Esophagus muscularis mucosa (tissue), 4 donors: ENCODE measurements around the gene ESRRG. TPM values are rescaled to one million over a fixed set of nuclear protein-coding genes. Genes with fewer than 3 reads are reported as not detected.
A peak's percentile ranks its signal among the peaks of the same experiment; 100 is the strongest.

Experiments used
- DNase-seq: peaks from one replicate; pipeline ENCODE4 v3.0.0-alpha.2; 2017; ENCODE audit errors: extremely low spot score
- H3K27ac ChIP-seq, 4 donors: fragments of 200-600 bp; sonication (generic); replicated peaks in 1 of 4; 1 replicate in 3 of 4; 2 replicates in 1 of 4; pipeline ENCODE4 v1.5.1; 2016 to 2019; ENCODE audit warnings: mild to moderate bottlenecking in 1 of 4
- H3K27me3 ChIP-seq, 4 donors: fragments of 200-600 bp; sonication (generic); one replicate each; pipeline versions ENCODE4 v1.5.1 to v1.6.0; 2016 to 2019
- H3K36me3 ChIP-seq, 4 donors: fragments of 200-600 bp; sonication (generic); one replicate each; pipeline ENCODE4 v1.5.1; 2016 to 2019
- H3K4me1 ChIP-seq, 4 donors: fragments of 200-600 bp; sonication (generic); one replicate each; pipeline ENCODE4 v1.5.1; 2016 to 2019
- H3K4me3 ChIP-seq, 4 donors: fragments of 200-600 bp; sonication (generic); 1 replicate in 2 of 4; 2 replicates in 2 of 4; pipeline ENCODE4 v1.5.1; 2016 to 2019; ENCODE audit warnings: mild to moderate bottlenecking in 4 of 4, moderate library complexity in 1 of 4
- H3K9me3 ChIP-seq, 4 donors: fragments of 200-600 bp; sonication (generic); 1 replicate in 3 of 4; 2 replicates in 1 of 4; pipeline ENCODE4 v1.5.1; 2016 to 2019
- CTCF ChIP-seq, 3 experiments: fragments of 200-600 bp in 2 of 3; fragments of 450-650 bp in 1 of 3; sonication (generic) in 2 of 3; IDR thresholded peaks; one replicate each; pipeline ENCODE4 v1.5.1; 2017 to 2019; ENCODE audit warnings: antibody characterized with exemption in 3 of 3, mild to moderate bottlenecking in 2 of 3, moderate library complexity in 1 of 3
- EP300 ChIP-seq: sonication (generic); formaldehyde crosslinking; IDR thresholded peaks from one replicate; pipeline ENCODE4 v1.6.1; 2017; ENCODE audit warnings: antibody characterized with exemption
- POLR2A ChIP-seq: fragments of 450-650 bp; IDR thresholded peaks from one replicate; pipeline ENCODE4 v1.6.1; 2017; ENCODE audit warnings: antibody characterized with exemption, moderate library complexity, mild to moderate bottlenecking, low read depth
- POLR2AphosphoS5 ChIP-seq, 2 donors: sonication (generic); formaldehyde crosslinking; IDR thresholded peaks; one replicate each; pipeline ENCODE4 v1.6.1; 2017; ENCODE audit warnings: antibody characterized with exemption in 2 of 2
- WGBS: methylation state at CpG from one replicate; pipeline ENCODE4 v1.1.5; 2018; 5-methylcytosine and 5-hydroxymethylcytosine counted together
- intact Hi-C: fragments of 100-400 bp; cut with DNase I; formaldehyde crosslinking; loops from one replicate; pipeline ENCODE4 v1.15.1; 2023
- total RNA-seq, 4 donors: library from RNA; depleted of rRNA; stranded (reverse); fragments of >200 nt; gene quantifications; one replicate each; pipeline versions ENCODE4 v1.1.0 to v1.2.1, GENCODE V29; 2016

The ESRRG gene
- total RNA-seq, 4 donors from 2014 or later = 3.4 to 7.8 (median 5.7) TPM

DNA sequence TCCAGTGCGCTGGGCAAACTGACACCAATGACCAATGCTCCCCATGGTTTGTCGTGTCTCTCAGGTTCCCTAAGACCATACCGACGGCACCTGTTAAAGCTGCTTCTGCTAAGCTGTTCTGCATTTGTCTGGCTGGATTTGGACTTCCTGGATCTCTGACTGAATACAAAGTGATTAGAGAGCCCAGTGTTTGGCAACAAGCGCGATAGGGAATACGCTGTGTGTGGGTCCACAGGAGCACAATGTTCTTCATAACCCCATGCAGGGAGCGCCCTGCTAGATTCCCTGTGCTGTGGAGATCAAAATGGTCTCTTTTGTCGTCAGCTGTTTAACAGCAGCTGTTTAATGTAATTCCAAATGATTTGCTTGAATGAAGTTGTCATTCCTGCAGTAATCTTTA is 26.0 kb upstream of the ESRRG start:
- peaks cover 5 to 25% (median 24%) of the 10 kb centered on the region in 4 donors for H3K4me1 ChIP-seq
- no peak for TF ChIP-seq EP300
- TF ChIP-seq CTCF (IDR thresholded peaks at IDR 0.05) = no peak
- TF ChIP-seq POLR2A = no peak
- no peak for TF ChIP-seq POLR2AphosphoS5 (IDR thresholded peaks at IDR 0.05)
- no peaks in the 10 kb centered on the region for H3K27me3 ChIP-seq
- H3K4me3 ChIP-seq = no peak overlapping the region
- no peaks in the 10 kb centered on the region for H3K9me3 ChIP-seq
- H3K27ac ChIP-seq = no peak overlapping the region
- intact Hi-C loops = loop anchor here (10.0 kb wide), 1 partner anchor 646 kb away; no protein-coding TSS in a partner anchor
- 84% methylated on average over 9 of the region's 9 CpGs for WGBS
- H3K36me3 ChIP-seq = no peaks in the 10 kb centered on the region
- DNase-seq = no peak

DNA sequence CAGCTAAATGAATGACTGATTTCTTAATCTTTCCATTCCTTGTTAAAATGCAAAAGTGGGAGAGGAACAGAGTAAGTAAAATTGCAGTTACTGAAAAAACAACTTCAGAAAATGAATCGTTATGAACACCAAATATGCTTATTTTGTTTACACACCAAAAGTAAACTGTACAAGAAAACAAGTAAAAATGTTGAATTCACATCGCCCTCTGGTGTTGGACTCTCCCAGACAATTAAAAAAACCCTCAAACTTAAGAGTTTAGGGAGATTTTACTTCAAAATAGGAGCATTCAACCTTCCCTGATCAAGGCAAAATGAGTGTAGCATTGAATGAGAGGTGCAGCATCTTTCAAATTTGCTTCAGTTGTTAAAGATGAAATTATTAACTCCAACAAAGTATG is 19.4 kb upstream of the ESRRG start:
- WGBS = 69% methylated on average over 2 of the region's 2 CpGs
- Histone ChIP-seq H3K36me3 (no peaks in the 10 kb centered on the region), H3K27me3 (no peaks in the 10 kb centered on the region), H3K4me1 (peaks cover 0 to 3% (median 0%) of the 10 kb centered on the region in 4 donors), H3K4me3 (no peak overlapping the region), H3K27ac (no peak overlapping the region), H3K9me3 (no peaks in the 10 kb centered on the region)
- TF ChIP-seq POLR2A = no peak
- TF ChIP-seq CTCF (IDR thresholded peaks at IDR 0.05) = peak in 1 of 3 experiments; percentile 23
- intact Hi-C loops = loop anchor here (10.0 kb wide), 1 partner anchor 652 kb away; no protein-coding TSS in a partner anchor
- DNase-seq = no peak

- DNase-seq = no peak
- WGBS = 67% methylated on average over 2 of the region's 2 CpGs
- H3K4me3 ChIP-seq = no peak overlapping the region
- no peak overlapping the region for H3K27ac ChIP-seq
- H3K4me1 ChIP-seq = peaks cover 0 to 3% (median 0%) of the 10 kb centered on the region in 4 donors
- intact Hi-C loops = loop anchor here (10.0 kb wide), 1 partner anchor 654 kb away; no protein-coding TSS in a partner anchor
- no peak for TF ChIP-seq CTCF (IDR thresholded peaks at IDR 0.05)
- no peak for TF ChIP-seq POLR2AphosphoS5 (IDR thresholded peaks at IDR 0.05)
- TF ChIP-seq EP300 = no peak
- TF ChIP-seq POLR2A = no peak
- no peaks in the 10 kb centered on the region for H3K9me3 ChIP-seq
- no peaks in the 10 kb centered on the region for H3K27me3 ChIP-seq
- H3K36me3 ChIP-seq = no peaks in the 10 kb centered on the region
Measured at GRCh38 chr1:216740331-216740730, 17.1 kb upstream of the ESRRG start.

GRCh38 chr1:216739793-216740192 is 16.6 kb upstream of the ESRRG start:
- intact Hi-C loops = loop anchor here (10.0 kb wide), 1 partner anchor 655 kb away; no protein-coding TSS in a partner anchor
- DNase-seq = no peak
- Histone ChIP-seq H3K36me3 (no peaks in the 10 kb centered on the region), H3K4me1 (peaks cover 0 to 3% (median 0%) of the 10 kb centered on the region in 4 donors), H3K27me3 (no peaks in the 10 kb centered on the region), H3K4me3 (no peak overlapping the region), H3K9me3 (no peaks in the 10 kb centered on the region), H3K27ac (no peak overlapping the region)
- 68% methylated on average over 5 of the region's 5 CpGs for WGBS
- TF ChIP-seq EP300 (no peak), POLR2A (no peak), POLR2AphosphoS5 (IDR thresholded peaks at IDR 0.05) (no peak), CTCF (IDR thresholded peaks at IDR 0.05) (no peak)

GRCh38 chr1:216732121-216732520 is 8.9 kb upstream of the ESRRG start:
- intact Hi-C loops = no loop called here
- Histone ChIP-seq H3K9me3 (no peaks in the 10 kb centered on the region), H3K36me3 (no peaks in the 10 kb centered on the region), H3K27ac (no peak overlapping the region), H3K27me3 (no peaks in the 10 kb centered on the region), H3K4me1 (no peaks in the 10 kb centered on the region), H3K4me3 (no peak overlapping the region)
- WGBS = 92% methylated on average over 4 of the region's 4 CpGs
- no peak for TF ChIP-seq CTCF (IDR thresholded peaks at IDR 0.05)
- TF ChIP-seq POLR2AphosphoS5 (IDR thresholded peaks at IDR 0.05) = no peak
- no peak for TF ChIP-seq POLR2A
- TF ChIP-seq EP300 = no peak
- no peak for DNase-seq
